A549 (cell line): ENCODE data around the gene SORCS1. TPM values are rescaled to one million over a fixed set of nuclear protein-coding genes. Genes with fewer than 3 reads are reported as not detected.

Source experiments
- ATAC-seq, 2 experiments: fragments of 200-7000 bp in 1 of 2; fragments of >200 bp in 1 of 2; cut with Nextera tagmentation in 1 of 2; cut with Tn5 transposase in 1 of 2; 3 replicates each; pipeline versions ENCODE4 v1.8.0 to v1.9.1; 2018 to 2020; ENCODE audit warnings: mild to moderate bottlenecking in 1 of 2, moderate library complexity in 1 of 2
- CTCF ChIA-PET: fragments of 300-600 bp; sonication (Branson Sonifier 250); formaldehyde crosslinking; extraction: SDS; loops from one replicate; lab custom pipeline; 2021; ENCODE audit warnings: antibody characterized with exemption, inconsistent platforms; lab: Yijun Ruan, JAX
- POLR2A ChIA-PET: fragments of 350-600 bp; formaldehyde crosslinking; extraction: SDS; loops from one replicate; lab custom pipeline; 2021; ENCODE audit warnings: antibody characterized with exemption, inconsistent platforms; lab: Yijun Ruan, JAX
- DNase-seq, 2 experiments: peaks; one replicate each; pipeline versions ENCODE4 v3.0.0 to v3.0.0-alpha.2; 2011 to 2016; ENCODE audit warnings: low read depth in 1 of 2, low spot score in 1 of 2
- FAIRE-seq: peaks from 2 replicates; lab custom pipeline; 2011; peaks lifted over from hg19 to GRCh38; lab: Jason Lieb, UNC
- H3K27ac ChIP-seq, 2 experiments: fragments of >200 bp; sonication (Bioruptor Twin); formaldehyde crosslinking; 3 replicates each; pipeline ENCODE4 v1.5.1; 2016 to 2017
- H3K4me1 ChIP-seq: fragments of >200 bp; sonication (Bioruptor Twin); formaldehyde crosslinking; 3 replicates; pipeline ENCODE4 v1.6.1; 2016
- H3K4me2 ChIP-seq: fragments of >200 bp; sonication (Bioruptor Twin); formaldehyde crosslinking; 3 replicates; pipeline ENCODE4 v1.6.1; 2016
- H3K4me3 ChIP-seq: fragments of >200 bp; sonication (Bioruptor Twin); formaldehyde crosslinking; 3 replicates; pipeline ENCODE4 v1.5.1; 2016
- H3K9me3 ChIP-seq: fragments of >200 bp; sonication (Bioruptor Twin); formaldehyde crosslinking; 3 replicates; pipeline ENCODE4 v1.6.1; 2016
- CHD2 ChIP-seq: fragments of 150-350 bp; IDR thresholded peaks from 2 replicates; pipeline ENCODE4 v1.6.1; 2014; ENCODE audit warnings: low read length; ENCODE audit not compliant: partially characterized antibody
- EHF ChIP-seq: fragments of 250-450 bp; sonication (Bioruptor Pico); IDR thresholded peaks from 2 replicates; pipeline ENCODE4 v1.5.0; 2020; ENCODE audit warnings: mild to moderate bottlenecking
- ESRRA ChIP-seq: fragments of 150-350 bp; IDR thresholded peaks from 2 replicates; pipeline ENCODE4 v1.6.1; 2014; ENCODE audit warnings: mild to moderate bottlenecking, low read length, borderline replicate concordance
- FOSB ChIP-seq: fragments of 250-450 bp; sonication (Bioruptor Pico); IDR thresholded peaks from 2 replicates; pipeline ENCODE4 v1.5.0; 2020; ENCODE audit warnings: mild to moderate bottlenecking, moderate library complexity
- FOXS1 ChIP-seq: fragments of 250-450 bp; sonication (Bioruptor Pico); IDR thresholded peaks from 2 replicates; pipeline ENCODE4 v1.5.0; 2020; ENCODE audit warnings: mild to moderate bottlenecking, moderate library complexity
- HMGXB4 ChIP-seq: fragments of 250-450 bp; sonication (Bioruptor Pico); IDR thresholded peaks from 2 replicates; pipeline ENCODE4 v1.5.0; 2021; ENCODE audit warnings: mild to moderate bottlenecking, moderate library complexity, borderline replicate concordance
- HOXA7 ChIP-seq: fragments of 250-450 bp; sonication (Bioruptor Pico); IDR thresholded peaks from 2 replicates; pipeline ENCODE4 v1.5.0; 2020; ENCODE audit warnings: mild to moderate bottlenecking, moderate library complexity
- JUN ChIP-seq, 2 experiments: fragments of >200 bp; sonication (Bioruptor Twin); formaldehyde crosslinking; IDR thresholded peaks; 2 replicates in 1 of 2; 3 replicates in 1 of 2; pipeline ENCODE4 v1.6.1; 2016 to 2017
- KDM1A ChIP-seq: fragments of 200-600 bp; sonication (generic); IDR thresholded peaks from 2 replicates; pipeline ENCODE4 v1.6.1; 2016; ENCODE audit warnings: low read depth, mild to moderate bottlenecking
- KDM5A ChIP-seq: fragments of 200-600 bp; sonication (generic); IDR thresholded peaks from 2 replicates; pipeline ENCODE4 v1.6.1; 2016; ENCODE audit warnings: antibody characterized with exemption, mild to moderate bottlenecking
- NR3C1 ChIP-seq: fragments of >200 bp; sonication (Bioruptor Twin); formaldehyde crosslinking; IDR thresholded peaks from 3 replicates; pipeline ENCODE4 v1.6.1; 2017
- PHF8 ChIP-seq: fragments of 200-600 bp; sonication (generic); IDR thresholded peaks from 2 replicates; pipeline ENCODE4 v1.6.1; 2016; ENCODE audit warnings: low read depth, mild to moderate bottlenecking, antibody characterized with exemption, moderate library complexity, borderline replicate concordance
- POLR2A ChIP-seq: IDR thresholded peaks from 2 replicates; pipeline ENCODE4 v1.6.1; 2012; ENCODE audit warnings: mild to moderate bottlenecking, low read length
- RARB ChIP-seq: fragments of 250-450 bp; sonication (Bioruptor Pico); IDR thresholded peaks from 2 replicates; pipeline ENCODE4 v1.8.0; 2021; ENCODE audit warnings: mild to moderate bottlenecking, moderate library complexity
- SMC3 ChIP-seq: fragments of >200 bp; sonication (Bioruptor Twin); formaldehyde crosslinking; IDR thresholded peaks from 3 replicates; pipeline ENCODE4 v1.6.1; 2018; ENCODE audit warnings: inconsistent platforms
- SREBF2 ChIP-seq: fragments of 450-650 bp; IDR thresholded peaks from 2 replicates; pipeline ENCODE4 v1.6.1; 2014; ENCODE audit warnings: mild to moderate bottlenecking, moderate library complexity
- TFCP2L1 ChIP-seq: fragments of 250-450 bp; sonication (Bioruptor Pico); IDR thresholded peaks from 2 replicates; pipeline ENCODE4 v1.5.0; 2021; ENCODE audit warnings: mild to moderate bottlenecking
- ZC3H11A ChIP-seq: fragments of 450-650 bp; IDR thresholded peaks from 2 replicates; pipeline ENCODE4 v1.6.1; 2014; ENCODE audit warnings: antibody characterized with exemption, mild to moderate bottlenecking
- ZFP36 ChIP-seq: fragments of 450-650 bp; IDR thresholded peaks from 2 replicates; pipeline ENCODE4 v1.6.1; 2014; ENCODE audit warnings: borderline replicate concordance; ENCODE audit not compliant: partially characterized antibody
- WGBS: methylation state at CpG from one replicate; pipeline ENCODE4 v1.1.6; 2017; ENCODE audit errors: missing lambda C conversion rate; 5-methylcytosine and 5-hydroxymethylcytosine counted together
- polyA plus RNA-seq, 4 experiments: library from polyadenylated mRNA; depleted of rRNA in 3 of 4; stranded (reverse); fragments of >200 nt; fragmentation: RNase III in 1 of 4; extraction: RNeasy Plus Mini Kit Qiagen cat#74134 plus additional on column Dnase treatment in 1 of 4; gene quantifications; 2 replicates in 3 of 4; 3 replicates in 1 of 4; pipeline ENCODE4 v1.2.3, GENCODE V29; 2011 to 2017
- TF ChIP-seq, protein P1 (sequence below): IDR thresholded peaks from 2 replicates; pipeline ENCODE4 v1.6.1; 2012
- TF ChIP-seq, protein P2 (sequence below): IDR thresholded peaks from 2 replicates; pipeline ENCODE4 v1.6.1; 2012; ENCODE audit warnings: low read depth, borderline replicate concordance
- TF ChIP-seq, protein P3 (sequence below): fragments of >200 bp; sonication (Bioruptor Twin); formaldehyde crosslinking; IDR thresholded peaks from 3 replicates; pipeline ENCODE4 v1.5.1; 2016
- TF ChIP-seq, protein P4 (sequence below): fragments of >200 bp; sonication (Bioruptor Twin); formaldehyde crosslinking; IDR thresholded peaks from 3 replicates; pipeline ENCODE4 v1.6.1; 2016

SORCS1 gene
- polyA plus RNA-seq, 2 of the 4 experiments (the other 2 are of a cell fraction), result not detected

DNA sequence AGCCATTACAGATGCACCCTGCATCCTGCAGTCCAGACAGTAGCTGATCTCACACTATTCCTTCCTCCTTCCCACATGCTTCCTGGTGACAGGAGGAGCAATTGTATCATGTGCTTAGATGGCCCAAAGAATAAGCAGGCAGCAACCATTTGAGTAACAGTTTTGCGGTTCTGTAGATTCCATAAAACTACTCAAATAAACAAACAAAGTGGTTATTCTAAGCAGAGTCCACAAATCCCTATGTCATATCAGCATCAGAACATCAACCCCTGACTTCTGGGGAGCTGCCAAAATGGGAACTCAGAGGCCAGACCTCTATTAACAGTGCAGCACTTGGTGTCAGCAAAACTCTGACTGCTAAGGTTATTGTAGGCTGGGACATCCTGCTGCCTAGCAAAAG is 226.0 kb downstream of the SORCS1 start:
- H3K4me3 ChIP-seq, result no peak overlapping the region
- H3K4me1 ChIP-seq, result no peaks in the 10 kb centered on the region
- FAIRE-seq, result no peak
- DNase-seq, result no peak
- CTCF ChIA-PET, result no interaction called here
- POLR2A ChIA-PET, result no interaction called here
- no peaks in the 10 kb centered on the region for H3K9me3 ChIP-seq
- no peak overlapping the region for H3K4me2 ChIP-seq
- 11% methylated on average over 1 of the region's 1 CpG for WGBS
- TF ChIP-seq FOXS1 (CRISPR knock-in tag) (no peak), RARB (CRISPR knock-in tag) (no peak)
- TF ChIP-seq, protein P1, sequence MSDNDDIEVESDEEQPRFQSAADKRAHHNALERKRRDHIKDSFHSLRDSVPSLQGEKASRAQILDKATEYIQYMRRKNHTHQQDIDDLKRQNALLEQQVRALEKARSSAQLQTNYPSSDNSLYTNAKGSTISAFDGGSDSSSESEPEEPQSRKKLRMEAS, result no peak
- TF ChIP-seq, protein P2, sequence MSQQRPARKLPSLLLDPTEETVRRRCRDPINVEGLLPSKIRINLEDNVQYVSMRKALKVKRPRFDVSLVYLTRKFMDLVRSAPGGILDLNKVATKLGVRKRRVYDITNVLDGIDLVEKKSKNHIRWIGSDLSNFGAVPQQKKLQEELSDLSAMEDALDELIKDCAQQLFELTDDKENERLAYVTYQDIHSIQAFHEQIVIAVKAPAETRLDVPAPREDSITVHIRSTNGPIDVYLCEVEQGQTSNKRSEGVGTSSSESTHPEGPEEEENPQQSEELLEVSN, result no peak
- no peak overlapping the region for H3K27ac ChIP-seq
- no peak for ATAC-seq

- no peak for ATAC-seq
- no peak overlapping the region for H3K27ac ChIP-seq
- CTCF ChIA-PET, result no interaction called here
Measured at GRCh38 chr10:106935978-106936451, 228.5 kb downstream of the SORCS1 start.

DNA sequence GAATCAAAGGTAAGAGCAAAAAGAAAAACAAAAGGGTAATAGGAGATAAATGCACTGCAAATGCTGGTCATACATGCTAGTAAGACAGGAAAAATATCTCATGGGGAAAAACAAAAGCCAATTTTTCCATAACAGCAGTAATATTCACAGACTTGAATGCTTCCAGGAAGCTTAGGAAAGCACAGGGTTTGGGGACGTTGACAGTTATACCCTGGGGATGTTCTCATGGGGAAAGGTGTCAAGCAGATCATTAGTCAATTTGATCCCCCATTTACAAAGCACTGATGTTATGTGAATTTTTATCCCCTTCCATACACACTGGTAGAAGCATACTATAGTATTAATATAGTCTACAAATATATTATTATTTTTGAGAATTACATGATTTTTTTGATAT is 232.7 kb downstream of the SORCS1 start:
- 0% methylated on average over 1 of the region's 1 CpG for whole genome bisulfite sequencing
- H3K9me3 ChIP-seq, result no peaks in the 10 kb centered on the region
- no peak for DNase-seq
- no peak overlapping the region for H3K27ac ChIP-seq
- no peak overlapping the region for H3K4me3 ChIP-seq
- no peak for TF ChIP-seq ZC3H11A
- no peak for TF ChIP-seq FOSB
- TF ChIP-seq PHF8, result no peak
- TF ChIP-seq ZFP36, result no peak
- no peak for TF ChIP-seq SREBF2
- TF ChIP-seq, protein P3, sequence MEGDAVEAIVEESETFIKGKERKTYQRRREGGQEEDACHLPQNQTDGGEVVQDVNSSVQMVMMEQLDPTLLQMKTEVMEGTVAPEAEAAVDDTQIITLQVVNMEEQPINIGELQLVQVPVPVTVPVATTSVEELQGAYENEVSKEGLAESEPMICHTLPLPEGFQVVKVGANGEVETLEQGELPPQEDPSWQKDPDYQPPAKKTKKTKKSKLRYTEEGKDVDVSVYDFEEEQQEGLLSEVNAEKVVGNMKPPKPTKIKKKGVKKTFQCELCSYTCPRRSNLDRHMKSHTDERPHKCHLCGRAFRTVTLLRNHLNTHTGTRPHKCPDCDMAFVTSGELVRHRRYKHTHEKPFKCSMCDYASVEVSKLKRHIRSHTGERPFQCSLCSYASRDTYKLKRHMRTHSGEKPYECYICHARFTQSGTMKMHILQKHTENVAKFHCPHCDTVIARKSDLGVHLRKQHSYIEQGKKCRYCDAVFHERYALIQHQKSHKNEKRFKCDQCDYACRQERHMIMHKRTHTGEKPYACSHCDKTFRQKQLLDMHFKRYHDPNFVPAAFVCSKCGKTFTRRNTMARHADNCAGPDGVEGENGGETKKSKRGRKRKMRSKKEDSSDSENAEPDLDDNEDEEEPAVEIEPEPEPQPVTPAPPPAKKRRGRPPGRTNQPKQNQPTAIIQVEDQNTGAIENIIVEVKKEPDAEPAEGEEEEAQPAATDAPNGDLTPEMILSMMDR, result no peak
- no peak for TF ChIP-seq JUN (IDR thresholded peaks at IDR 0.05)
- no peak for TF ChIP-seq POLR2A
- TF ChIP-seq TFCP2L1 (CRISPR knock-in tag), result no peak
- no peak for TF ChIP-seq ESRRA
- no peak for TF ChIP-seq KDM5A
- no peak for TF ChIP-seq CHD2
- no peak for TF ChIP-seq HMGXB4
- TF ChIP-seq, protein P4, sequence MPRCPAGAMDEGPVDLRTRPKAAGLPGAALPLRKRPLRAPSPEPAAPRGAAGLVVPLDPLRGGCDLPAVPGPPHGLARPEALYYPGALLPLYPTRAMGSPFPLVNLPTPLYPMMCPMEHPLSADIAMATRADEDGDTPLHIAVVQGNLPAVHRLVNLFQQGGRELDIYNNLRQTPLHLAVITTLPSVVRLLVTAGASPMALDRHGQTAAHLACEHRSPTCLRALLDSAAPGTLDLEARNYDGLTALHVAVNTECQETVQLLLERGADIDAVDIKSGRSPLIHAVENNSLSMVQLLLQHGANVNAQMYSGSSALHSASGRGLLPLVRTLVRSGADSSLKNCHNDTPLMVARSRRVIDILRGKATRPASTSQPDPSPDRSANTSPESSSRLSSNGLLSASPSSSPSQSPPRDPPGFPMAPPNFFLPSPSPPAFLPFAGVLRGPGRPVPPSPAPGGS, result no peak
- TF ChIP-seq SMC3, result no peak
- no peak for TF ChIP-seq NR3C1
- TF ChIP-seq, protein P1, result no peak
- TF ChIP-seq, protein P2, result no peak
- no peak for TF ChIP-seq EHF
- H3K4me1 ChIP-seq, result no peaks in the 10 kb centered on the region
- no peak for ATAC-seq
- CTCF ChIA-PET, result no interaction called here
- POLR2A ChIA-PET, result no interaction called here
- FAIRE-seq, result no peak
- no peak overlapping the region for H3K4me2 ChIP-seq

More at GRCh38 chr10:106935978-106936451, 228.5 kb downstream of the SORCS1 start:
- no peaks in the 10 kb centered on the region for H3K9me3 ChIP-seq
- TF ChIP-seq KDM1A (no peak), ESRRA (no peak), HOXA7 (CRISPR knock-in tag) (no peak)
- no peak for DNase-seq
- POLR2A ChIA-PET, result no interaction called here
- no peak overlapping the region for H3K4me3 ChIP-seq
- no peak for FAIRE-seq
- no peaks in the 10 kb centered on the region for H3K4me1 ChIP-seq
- no peak overlapping the region for H3K4me2 ChIP-seq
